ENCODE measurements around the gene SNAP23. TPM values are rescaled to one million over a fixed set of nuclear protein-coding genes. Genes with fewer than 3 reads are reported as not detected.

Gene SNAP23
- total and polyA plus RNA-seq, 2 of the 8 experiments (the other 6 are each of a cell fraction or from before 2014, with no cell fraction given) = 58.0 to 72.8 TPM

DNA sequence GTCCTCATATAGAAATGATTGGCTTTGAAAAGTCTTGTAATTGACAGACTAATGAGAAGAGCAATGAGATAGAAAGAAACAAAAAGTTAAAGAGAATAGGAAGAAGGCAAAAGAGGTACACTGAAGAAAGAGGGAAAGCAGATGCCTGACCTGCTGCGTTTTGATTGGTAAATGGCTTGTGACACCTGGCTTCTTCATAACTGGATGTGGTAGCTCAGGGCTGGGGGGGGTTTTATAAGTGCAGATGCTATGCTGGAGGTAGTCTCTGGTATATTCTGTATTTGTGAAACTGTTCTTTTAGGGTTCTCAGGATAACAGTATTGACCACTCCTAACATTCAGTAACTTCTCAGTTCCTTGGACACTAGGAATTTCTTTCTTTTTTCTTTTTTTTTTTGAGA lies 81.3 kb downstream of the SNAP23 start:
- H4K91ac ChIP-seq (replicated peaks; ENCODE audit: insufficient read length, low read length) = no peak overlapping the region
- H4K20me1 ChIP-seq (replicated peaks in 1 of 2; ENCODE audit: control insufficient read depth in 1 of 2, insufficient read depth in 2 of 2, low read length in 2 of 2) = no peaks in the 10 kb centered on the region
- H3K27me3 ChIP-seq (replicated peaks in 1 of 4; ENCODE audit: control insufficient read depth in 3 of 4, extremely low read depth in 1 of 4, insufficient read depth in 3 of 4, low read length in 3 of 4) = peaks cover 1 to 11% (median 9%) of the 10 kb centered on the region in 4 experiments
- no peak overlapping the region for H3K23ac ChIP-seq (ENCODE audit: insufficient read length)
- FAIRE-seq (no peak), DNase-seq (ENCODE audit: low read depth in 1 of 2, low spot score in 2 of 2) (no peak)
- POLR2A ChIA-PET (ENCODE audit: partially characterized antibody) = interaction anchor here (0.7 to 2.2 kb wide), 4 partner anchors 17 to 82 kb away, joined by 3 to 9 read pairs (median 4); partner anchors contain the start of genes HAUS2 and LRRC57
- peaks cover 0 to 1% (median under 1%) of the 10 kb centered on the region in 4 experiments; a peak in 5 of 7 replicates for H3K4me1 ChIP-seq (replicated peaks in 1 of 4; ENCODE audit: control insufficient read depth in 3 of 4, insufficient read depth in 4 of 4, low read length in 3 of 4)
- H3K18ac ChIP-seq (ENCODE audit: extremely low read depth, low read length) = no peak overlapping the region
- H3K23me2 ChIP-seq (ENCODE audit: low read depth, low read length) = peaks cover 14% of the 10 kb centered on the region; the same call in 1 of the 2 replicates
- no peak overlapping the region for H3K14ac ChIP-seq (ENCODE audit: insufficient read length)
- no peak overlapping the region for H2BK20ac ChIP-seq (ENCODE audit: low read length)
- H2AFZ ChIP-seq (ENCODE audit: low read length) = no peak overlapping the region
- 100% methylated on average over 1 of the region's 1 CpG; no CpG with 5 or more reads in 1 of the 2 experiments for WGBS, 2 experiments (ENCODE audit: extremely low coverage in 1 of 2, insufficient coverage in 1 of 2, insufficient read length in 1 of 2, insufficient replicate concordance in 2 of 2, low coverage in 1 of 2, low lambda C conversion rate in 2 of 2, missing lambda C conversion rate in 1 of 2)
- H2AK5ac ChIP-seq (ENCODE audit: low read depth, low read length) = no peak overlapping the region
- no peak overlapping the region for H2BK15ac ChIP-seq (ENCODE audit: low read length)
- H2BK5ac ChIP-seq (ENCODE audit: low read depth, low read length) = no peak overlapping the region
- H3K9me3 ChIP-seq (ENCODE audit: insufficient read depth in 2 of 2, low read depth in 1 of 2, low read length in 1 of 2) = no peaks in the 10 kb centered on the region
- H4K5ac ChIP-seq (ENCODE audit: insufficient read length, low read depth, low read length) = no peak overlapping the region
- no peaks in the 10 kb centered on the region for H3K36me3 ChIP-seq (ENCODE audit: control insufficient read depth in 2 of 4, insufficient read depth in 4 of 4, low read length in 3 of 4)
- no peak overlapping the region for H3K4ac ChIP-seq (replicated peaks; ENCODE audit: insufficient read length, low read depth, low read length)
- H3K9ac ChIP-seq (replicated peaks in 1 of 4; ENCODE audit: extremely low read depth in 1 of 4, low read depth in 3 of 4, low read length in 3 of 4) = no peak overlapping the region
- H3K79me1 ChIP-seq (ENCODE audit: low read depth, low read length) = 0 out of 2 replicates have a peak, but pooled peaks cover 4% of the 10 kb centered on the region
- CTCF ChIA-PET (ENCODE audit: partially characterized antibody) = interaction anchor here (2.4 kb wide), 1 partner anchor 15 kb away, joined by 5 read pairs; no protein-coding TSS in a partner anchor
- H3K4me3 ChIP-seq (ENCODE audit: extremely low read depth in 1 of 4, insufficient read depth in 2 of 4, low read depth in 3 of 4, low read length in 4 of 4) = peak overlapping the region in 1 of 4 experiments; percentile 80; a peak in 3 of 8 replicates
- H2BK120ac ChIP-seq (replicated peaks; ENCODE audit: low read depth, low read length) = no peak overlapping the region
- no peak overlapping the region for H3K27ac ChIP-seq (ENCODE audit: low read depth, low read length)
- H4K8ac ChIP-seq (ENCODE audit: extremely low read depth, insufficient read depth, low read length) = no peak overlapping the region
- H3K79me2 ChIP-seq (ENCODE audit: control insufficient read depth in 1 of 2, insufficient read depth in 2 of 2, low read length in 2 of 2) = no peaks in the 10 kb centered on the region
- no peak overlapping the region for H2BK12ac ChIP-seq (ENCODE audit: low read depth, low read length)
- H3K4me2 ChIP-seq (ENCODE audit: insufficient read depth in 1 of 2, low read depth in 2 of 2, low read length in 2 of 2) = peak overlapping the region in 1 of 2 experiments; percentile 95; a peak in 2 of 4 replicates
- H3K56ac ChIP-seq (replicated peaks; ENCODE audit: insufficient read length, low read depth, low read length) = no peak overlapping the region
- no peak for TF ChIP-seq SP2 (IDR thresholded peaks at IDR 0.05; ENCODE audit: low read length)
- no peak for TF ChIP-seq BCL11A (IDR thresholded peaks at IDR 0.05; ENCODE audit: low read depth in 2 of 2, low read length in 2 of 2)
- TF ChIP-seq PHF8 (conservative IDR thresholded peaks at IDR 0.05; ENCODE audit: low read depth, low read length) = no peak
- TF ChIP-seq GTF2F1 (IDR thresholded peaks at IDR 0.05; ENCODE audit: borderline replicate concordance, low read depth, low read length) = no peak
- TF ChIP-seq BRCA1 (IDR thresholded peaks at IDR 0.05; ENCODE audit: low read depth, low read length) = no peak
- no peak for TF ChIP-seq RAD21 (IDR thresholded peaks at IDR 0.05 in 1 of 2, conservative IDR thresholded peaks at IDR 0.05 in 1 of 2; ENCODE audit: low read depth in 2 of 2, low read length in 2 of 2)

Measured in H1 (cell line).